K562 (cell line): Measurements from ENCODE around the gene B4GALT4. TPM values are rescaled to one million over a fixed set of nuclear protein-coding genes. Genes with fewer than 3 reads are reported as not detected.
A peak's percentile ranks its signal among the peaks of the same experiment; 100 is the strongest.

Experiments used
- ATAC-seq: fragments of 200-7000 bp; cut with Tn5 transposase; 3 replicates; pipeline ENCODE4 v1.9.1; 2020; ENCODE audit warnings: moderate library complexity
- BruUV-seq: library from RNA; stranded (reverse); fragments of 400-500 nt; replicated peaks from 2 replicates; lab custom pipeline; 2021; lab: Mats Ljungman, UMichigan
- CTCF ChIA-PET: fragments of 300-600 bp; formaldehyde crosslinking; extraction: SDS; loops from one replicate; lab custom pipeline; 2021; ENCODE audit warnings: low intra/inter-chr PET ratio; lab: Yijun Ruan, JAX
- POLR2A ChIA-PET: fragments of 300-600, 350-650 bp; sonication (Branson Sonifier 250); formaldehyde crosslinking; extraction: SDS; loops from one replicate; lab custom pipeline; 2021; ENCODE audit warnings: antibody characterized with exemption, inconsistent platforms; lab: Yijun Ruan, JAX
- DNase-seq, 4 experiments: peaks; one replicate each; pipeline versions ENCODE4 v3.0.0 to v3.0.0-alpha.2; 2011 to 2018; ENCODE audit warnings: low spot score in 3 of 4, mixed read lengths in 3 of 4; ENCODE audit errors: extremely low read depth in 1 of 4
- FAIRE-seq: peaks from 2 replicates; lab custom pipeline; 2011; peaks lifted over from hg19 to GRCh38; lab: Jason Lieb, UNC
- H2AFZ ChIP-seq: 2 replicates; pipeline ENCODE4 v1.6.0; 2011; ENCODE audit warnings: low read depth, low read length, control low read depth, inconsistent platforms
- H3K27ac ChIP-seq: fragments of 200-600 bp; 3 replicates; pipeline ENCODE4 v1.8.0; 2011; ENCODE audit warnings: low read depth, mild to moderate bottlenecking, control low read depth, inconsistent platforms, low read length, moderate library complexity, mixed read lengths; ENCODE audit errors: extremely low read depth
- H3K27me3 ChIP-seq, 2 experiments: fragments of 300-600 bp in 1 of 2; 2 replicates in 1 of 2; 3 replicates in 1 of 2; pipeline versions ENCODE4 v1.6.0 to v1.8.0; 2011; ENCODE audit warnings: inconsistent platforms in 2 of 2, low read length in 2 of 2, mild to moderate bottlenecking in 1 of 2, mixed read lengths in 1 of 2, moderate library complexity in 1 of 2; ENCODE audit not compliant: control insufficient read depth in 2 of 2, insufficient read depth in 2 of 2
- H3K36me3 ChIP-seq: fragments of 300-600 bp; 3 replicates; pipeline ENCODE4 v1.8.0; 2011; ENCODE audit warnings: mild to moderate bottlenecking, low read length, inconsistent platforms; ENCODE audit not compliant: control insufficient read depth, insufficient read depth
- H3K4me1 ChIP-seq, 2 experiments: fragments of 200-600 bp in 1 of 2; replicated peaks in 1 of 2; 2 replicates in 1 of 2; 3 replicates in 1 of 2; pipeline versions ENCODE4 v1.5.1 to v1.8.0; 2011; ENCODE audit warnings: inconsistent platforms in 2 of 2, low read length in 2 of 2, mild to moderate bottlenecking in 1 of 2, mixed read lengths in 1 of 2, moderate library complexity in 1 of 2; ENCODE audit not compliant: control insufficient read depth in 2 of 2, insufficient read depth in 2 of 2
- H3K4me2 ChIP-seq: 2 replicates; pipeline ENCODE4 v1.6.1; 2011; ENCODE audit warnings: low read length, control low read depth, inconsistent platforms, mixed read lengths; ENCODE audit not compliant: insufficient read depth
- H3K4me3 ChIP-seq: fragments of 200-600 bp; sonication (generic), shearing (Covaris generic); 2 replicates; pipeline ENCODE4 v1.5.1; 2016; ENCODE audit warnings: control low read depth, inconsistent platforms
- H3K79me2 ChIP-seq: fragments of 200-600 bp; 3 replicates; pipeline ENCODE4 v1.8.0; 2011; ENCODE audit warnings: low read length, inconsistent platforms; ENCODE audit not compliant: control insufficient read depth, insufficient read depth
- H3K9ac ChIP-seq, 2 experiments: 2 replicates each; pipeline versions ENCODE4 v1.6.0 to v1.6.1; 2011; ENCODE audit warnings: low read depth in 2 of 2, low read length in 2 of 2, control low read depth in 1 of 2, inconsistent platforms in 1 of 2, mild to moderate bottlenecking in 1 of 2, mixed read lengths in 1 of 2; ENCODE audit not compliant: insufficient read depth in 1 of 2
- H3K9me1 ChIP-seq: one replicate; pipeline ENCODE4 v1.6.0; 2011; ENCODE audit warnings: inconsistent platforms, mild to moderate bottlenecking, low read length, moderate library complexity; ENCODE audit not compliant: control insufficient read depth, insufficient read depth
- H3K9me3 ChIP-seq: replicated peaks from 2 replicates; pipeline ENCODE4 v1.5.1; 2011; ENCODE audit warnings: low read depth, low read length, inconsistent platforms; ENCODE audit not compliant: control insufficient read depth, insufficient read depth
- H4K20me1 ChIP-seq: replicated peaks from 2 replicates; pipeline ENCODE4 v1.6.1; 2011; ENCODE audit warnings: low read length, inconsistent platforms, mixed read lengths; ENCODE audit not compliant: control insufficient read depth, insufficient read depth
- ARID4B ChIP-seq: sonication (generic); formaldehyde crosslinking; IDR thresholded peaks from 2 replicates; pipeline ENCODE4 v1.8.0; 2022; ENCODE audit warnings: mild to moderate bottlenecking, missing genetic modification reagents
- FOXM1 ChIP-seq, 2 experiments: fragments of 450-650 bp in 1 of 2; sonication (generic) in 1 of 2; formaldehyde crosslinking in 1 of 2; IDR thresholded peaks; 2 replicates each; pipeline versions ENCODE4 v1.6.1 to v1.9.0; 2017 to 2022; ENCODE audit warnings: low read depth in 2 of 2, mild to moderate bottlenecking in 2 of 2, missing genetic modification reagents in 1 of 2, moderate library complexity in 1 of 2
- HMGN3 ChIP-seq: IDR thresholded peaks from 2 replicates; pipeline ENCODE4 v1.6.1; 2011; ENCODE audit warnings: borderline replicate concordance, low read depth, mild to moderate bottlenecking, mixed read lengths, low read length; ENCODE audit not compliant: insufficient read length; ENCODE audit errors: extremely low read depth
- HOXB6 ChIP-seq: fragments of 250-450 bp; sonication (Bioruptor Pico); IDR thresholded peaks from 2 replicates; pipeline ENCODE4 v1.5.1; 2022; ENCODE audit warnings: mild to moderate bottlenecking, borderline replicate concordance
- JUND ChIP-seq, 2 experiments: IDR thresholded peaks; 2 replicates in 1 of 2; 3 replicates in 1 of 2; pipeline ENCODE4 v1.6.1; 2011; ENCODE audit warnings: borderline replicate concordance in 2 of 2, low read depth in 2 of 2, low read length in 2 of 2, improper control_type of control experiment in 1 of 2, missing biosample characterization in 1 of 2, missing genetic modification characterization in 1 of 2, missing genetic modification reagents in 1 of 2
- MTA2 ChIP-seq: fragments of 450-650 bp; IDR thresholded peaks from 2 replicates; pipeline ENCODE4 v1.6.1; 2016; ENCODE audit warnings: low read depth
- RB1 ChIP-seq: fragments of 450-650 bp; IDR thresholded peaks from 2 replicates; pipeline ENCODE4 v1.6.1; 2017; ENCODE audit warnings: low read depth, mild to moderate bottlenecking
- RCOR1 ChIP-seq, 2 experiments: IDR thresholded peaks; 2 replicates each; pipeline ENCODE4 v1.6.1; 2012; ENCODE audit warnings: low read depth in 2 of 2, low read length in 2 of 2, borderline replicate concordance in 1 of 2, improper control_type of control experiment in 1 of 2
- RNF2 ChIP-seq: sonication (generic); IDR thresholded peaks from 2 replicates; pipeline ENCODE4 v1.6.1; 2016
- ZKSCAN1 ChIP-seq: fragments of 150-350 bp; IDR thresholded peaks from 2 replicates; pipeline ENCODE4 v1.6.1; 2016; ENCODE audit warnings: low read depth, low read length
- ZNF124 ChIP-seq: sonication (generic); formaldehyde crosslinking; IDR thresholded peaks from 2 replicates; pipeline ENCODE4 v1.8.1; 2022; ENCODE audit warnings: missing genetic modification reagents
- ZNF41 ChIP-seq: fragments of 250-450 bp; sonication (Bioruptor Pico); conservative IDR thresholded peaks from 2 replicates; pipeline ENCODE4 v1.4.0; 2020; ENCODE audit warnings: mild to moderate bottlenecking
- WGBS: fragments of 100-300 bp; shearing (Covaris generic); methylation state at CpG from one replicate; pipeline ENCODE4 v1.1.6; 2016; ENCODE audit warnings: low coverage, mixed read lengths; ENCODE audit not compliant: insufficient coverage; ENCODE audit errors: missing lambda C conversion rate; 5-methylcytosine and 5-hydroxymethylcytosine counted together
- in situ Hi-C: fragments of 300-500 bp; cut with MboI; formaldehyde crosslinking; loops from 4 replicates; pipeline ENCODE4 v1.15.0; 2018; ENCODE audit warnings: inconsistent platforms, mixed read lengths
- intact Hi-C: fragments of 100-400 bp; cut with micrococcal nuclease; formaldehyde crosslinking; loops from 2 replicates; pipeline ENCODE4 v1.14.2; 2022
- polyA plus RNA-seq, 8 experiments: library from polyadenylated mRNA; depleted of rRNA in 4 of 8; stranded (reverse) in 5 of 8; unstranded in 3 of 8; fragments of >200 nt; fragmentation: Nextera tagmentation in 2 of 8; fragmentation: Illumina TruSeq in 1 of 8; extraction: Ambion mirVana in 2 of 8; extraction: Trizol in 1 of 8; gene quantifications; 2 replicates each; pipeline versions ENCODE4 v1.2.1 to v1.2.3, GENCODE V29; 2011 to 2014; ENCODE audit warnings: inconsistent platforms in 1 of 8, missing spikeins in 1 of 8
- total RNA-seq, 7 experiments: library from RNA; depleted of rRNA in 6 of 7; stranded (reverse); fragments of >200 nt in 6 of 7; fragmentation: Illumina TruSeq in 2 of 7; extraction: Trizol in 2 of 7; gene quantifications; 2 replicates each; pipeline versions ENCODE4 v1.2.1 to v1.2.3, GENCODE V29; 2011 to 2021; ENCODE audit warnings: low replicate concordance in 1 of 7
- TF ChIP-seq, protein P1 (sequence below): sonication (generic); formaldehyde crosslinking; IDR thresholded peaks from 2 replicates; pipeline ENCODE4 v1.8.1; 2023; ENCODE audit warnings: mild to moderate bottlenecking, missing genetic modification reagents
- TF ChIP-seq, protein P2 (sequence below): sonication (generic); IDR thresholded peaks from 2 replicates; pipeline ENCODE4 v1.6.1; 2016

B4GALT4 gene
- total and polyA plus RNA-seq, 9 of the 15 experiments (the other 6 are each of a cell fraction or from before 2014, with no cell fraction given): 8.2 to 17.8 (median 12.2) TPM

- no peak overlapping the region for H3K9ac ChIP-seq
- DNase-seq: peak in 3 of 4 experiments; percentile 7 to 77 (median 54)
- no TSS peak for BruUV-seq
- H3K27me3 ChIP-seq: no peaks in the 10 kb centered on the region
- no peaks in the 10 kb centered on the region for H3K9me1 ChIP-seq
- H4K20me1 ChIP-seq: no peaks in the 10 kb centered on the region
- peak; percentile 89 for FAIRE-seq
- no peaks in the 10 kb centered on the region; the same call in 1 of the 2 replicates for H3K9me3 ChIP-seq
- H3K79me2 ChIP-seq: no peaks in the 10 kb centered on the region
- in situ Hi-C loops: no loop called here
- intact Hi-C loops: no loop called here
- peaks cover 8 to 27% of the 10 kb centered on the region in 2 experiments; a peak in 4 of 5 replicates for H3K4me1 ChIP-seq
- peaks cover 39% of the 10 kb centered on the region for H3K36me3 ChIP-seq
- H3K4me2 ChIP-seq: peak overlapping the region; percentile 25; the same call in 1 of the 2 replicates
- H2AFZ ChIP-seq: peak overlapping the region; percentile 44; the same call in 1 of the 2 replicates
- peak; percentile 85 for ATAC-seq
- POLR2A ChIA-PET: interaction anchor here (0.6 kb wide), 1 partner anchor 233 kb away, joined by 3 read pairs; no protein-coding TSS in a partner anchor
- no peak overlapping the region for H3K4me3 ChIP-seq
- 0% methylated on average over 4 of the region's 4 CpGs for WGBS
- peak overlapping the region; percentile 74 for H3K27ac ChIP-seq
- CTCF ChIA-PET: no interaction called here
- TF ChIP-seq, protein P1, sequence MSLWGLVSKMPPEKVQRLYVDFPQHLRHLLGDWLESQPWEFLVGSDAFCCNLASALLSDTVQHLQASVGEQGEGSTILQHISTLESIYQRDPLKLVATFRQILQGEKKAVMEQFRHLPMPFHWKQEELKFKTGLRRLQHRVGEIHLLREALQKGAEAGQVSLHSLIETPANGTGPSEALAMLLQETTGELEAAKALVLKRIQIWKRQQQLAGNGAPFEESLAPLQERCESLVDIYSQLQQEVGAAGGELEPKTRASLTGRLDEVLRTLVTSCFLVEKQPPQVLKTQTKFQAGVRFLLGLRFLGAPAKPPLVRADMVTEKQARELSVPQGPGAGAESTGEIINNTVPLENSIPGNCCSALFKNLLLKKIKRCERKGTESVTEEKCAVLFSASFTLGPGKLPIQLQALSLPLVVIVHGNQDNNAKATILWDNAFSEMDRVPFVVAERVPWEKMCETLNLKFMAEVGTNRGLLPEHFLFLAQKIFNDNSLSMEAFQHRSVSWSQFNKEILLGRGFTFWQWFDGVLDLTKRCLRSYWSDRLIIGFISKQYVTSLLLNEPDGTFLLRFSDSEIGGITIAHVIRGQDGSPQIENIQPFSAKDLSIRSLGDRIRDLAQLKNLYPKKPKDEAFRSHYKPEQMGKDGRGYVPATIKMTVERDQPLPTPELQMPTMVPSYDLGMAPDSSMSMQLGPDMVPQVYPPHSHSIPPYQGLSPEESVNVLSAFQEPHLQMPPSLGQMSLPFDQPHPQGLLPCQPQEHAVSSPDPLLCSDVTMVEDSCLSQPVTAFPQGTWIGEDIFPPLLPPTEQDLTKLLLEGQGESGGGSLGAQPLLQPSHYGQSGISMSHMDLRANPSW (CRISPR knock-in tag): no peak
- TF ChIP-seq FOXM1 (IDR thresholded peaks at IDR 0.05; ENCODE audit: low read depth) (0 out of 2 replicates have a peak, but pooled peaks have one; percentile 12), FOXM1 (CRISPR knock-in tag; IDR thresholded peaks at IDR 0.05; ENCODE audit: low read depth) (no peak), ZNF41 (CRISPR knock-in tag) (no peak), ARID4B (CRISPR knock-in tag) (no peak), RCOR1 (IDR thresholded peaks at IDR 0.05; ENCODE audit: borderline replicate concordance in 1 of 2, low read depth in 2 of 2, low read length in 2 of 2) (0 out of 4 replicates have a peak, but pooled peaks of 1 of the 2 experiments have one; percentile 22), HOXB6 (CRISPR knock-in tag) (no peak), ZKSCAN1 (no peak), JUND (IDR thresholded peaks at IDR 0.05; ENCODE audit: borderline replicate concordance, low read depth, low read length) (peak; percentile 5; the same call in 1 of the 2 replicates), JUND (tag; IDR thresholded peaks at IDR 0.05; ENCODE audit: borderline replicate concordance, low read depth, low read length) (no peak), RNF2 (no peak), MTA2 (no peak), RB1 (no peak), ZNF124 (CRISPR knock-in tag) (no peak), HMGN3 (no peak)
- TF ChIP-seq, protein P2, sequence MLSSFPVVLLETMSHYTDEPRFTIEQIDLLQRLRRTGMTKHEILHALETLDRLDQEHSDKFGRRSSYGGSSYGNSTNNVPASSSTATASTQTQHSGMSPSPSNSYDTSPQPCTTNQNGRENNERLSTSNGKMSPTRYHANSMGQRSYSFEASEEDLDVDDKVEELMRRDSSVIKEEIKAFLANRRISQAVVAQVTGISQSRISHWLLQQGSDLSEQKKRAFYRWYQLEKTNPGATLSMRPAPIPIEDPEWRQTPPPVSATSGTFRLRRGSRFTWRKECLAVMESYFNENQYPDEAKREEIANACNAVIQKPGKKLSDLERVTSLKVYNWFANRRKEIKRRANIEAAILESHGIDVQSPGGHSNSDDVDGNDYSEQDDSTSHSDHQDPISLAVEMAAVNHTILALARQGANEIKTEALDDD: peak; percentile 77; the same call in 1 of the 2 replicates
Observed at GRCh38 chr3:119211193-119211592, 29.5 kb downstream of the B4GALT4 start.
